Measurements from ENCODE around the gene BTC.
"Not testable (repeated sequence)": the region's sequence is repeated elsewhere in the genome, so short reads cannot be mapped to it uniquely, and the experiment has no call there.

BTC gene

DNA sequence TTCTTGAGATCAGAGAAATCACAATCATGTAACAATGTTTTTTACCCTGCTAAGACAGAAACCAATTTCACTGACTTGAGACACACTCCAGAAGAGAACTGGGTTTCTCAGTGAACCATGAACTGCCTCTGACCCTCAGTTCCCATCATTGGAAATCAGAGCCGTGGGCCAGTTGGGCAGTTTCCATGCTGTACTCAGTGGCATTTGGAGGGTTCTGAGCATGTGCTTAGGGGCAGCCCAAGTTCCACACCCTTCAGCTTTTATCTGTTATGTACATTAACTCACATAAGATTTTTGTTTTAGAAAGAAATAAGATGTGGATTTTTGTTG lies 77.9 kb downstream of the BTC start:
- DNase-seq (ENCODE audit: low read depth): no peak
- H3K4me3 ChIP-seq (replicated peaks; ENCODE audit: low read depth, low read length): no peak overlapping the region
- TF ChIP-seq, protein P1, sequence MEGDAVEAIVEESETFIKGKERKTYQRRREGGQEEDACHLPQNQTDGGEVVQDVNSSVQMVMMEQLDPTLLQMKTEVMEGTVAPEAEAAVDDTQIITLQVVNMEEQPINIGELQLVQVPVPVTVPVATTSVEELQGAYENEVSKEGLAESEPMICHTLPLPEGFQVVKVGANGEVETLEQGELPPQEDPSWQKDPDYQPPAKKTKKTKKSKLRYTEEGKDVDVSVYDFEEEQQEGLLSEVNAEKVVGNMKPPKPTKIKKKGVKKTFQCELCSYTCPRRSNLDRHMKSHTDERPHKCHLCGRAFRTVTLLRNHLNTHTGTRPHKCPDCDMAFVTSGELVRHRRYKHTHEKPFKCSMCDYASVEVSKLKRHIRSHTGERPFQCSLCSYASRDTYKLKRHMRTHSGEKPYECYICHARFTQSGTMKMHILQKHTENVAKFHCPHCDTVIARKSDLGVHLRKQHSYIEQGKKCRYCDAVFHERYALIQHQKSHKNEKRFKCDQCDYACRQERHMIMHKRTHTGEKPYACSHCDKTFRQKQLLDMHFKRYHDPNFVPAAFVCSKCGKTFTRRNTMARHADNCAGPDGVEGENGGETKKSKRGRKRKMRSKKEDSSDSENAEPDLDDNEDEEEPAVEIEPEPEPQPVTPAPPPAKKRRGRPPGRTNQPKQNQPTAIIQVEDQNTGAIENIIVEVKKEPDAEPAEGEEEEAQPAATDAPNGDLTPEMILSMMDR (IDR thresholded peaks at IDR 0.05; ENCODE audit: low read length, missing control alignments): no peak

DNA sequence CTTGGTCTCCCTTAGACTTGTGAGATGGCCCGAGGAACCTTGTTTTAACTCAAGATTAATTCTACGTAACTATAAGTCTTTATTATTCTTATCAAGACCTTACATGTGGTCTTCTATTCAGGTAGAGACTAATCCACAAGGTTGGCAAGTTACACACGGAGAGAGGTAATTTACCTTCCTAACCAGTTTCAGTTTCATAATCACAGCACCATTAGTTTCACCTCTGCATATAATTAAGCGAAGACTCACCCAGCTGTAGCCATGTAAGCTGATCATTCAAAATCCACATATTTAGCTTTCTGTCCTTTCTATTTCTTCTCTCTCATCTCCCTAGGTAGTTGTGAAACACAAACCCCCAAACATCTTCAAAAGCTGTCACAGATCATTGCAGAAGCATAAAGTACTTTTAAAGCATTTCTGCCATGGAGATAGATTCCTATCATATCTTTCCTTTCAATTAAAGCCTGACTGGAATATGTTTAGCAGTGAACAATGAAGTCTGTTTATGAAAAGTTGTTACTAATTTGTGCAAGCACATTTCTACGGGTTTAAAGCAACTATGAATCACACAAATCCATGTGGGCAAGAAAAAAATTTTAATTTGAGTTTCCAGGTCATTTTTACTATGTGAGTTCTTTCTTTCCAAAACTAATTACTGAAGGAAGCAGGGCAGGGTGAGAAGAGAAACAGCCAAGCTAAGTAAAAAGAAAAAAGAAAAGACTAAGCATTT lies 78.5 kb downstream of the BTC start:
- no peak for DNase-seq (ENCODE audit: low read depth)
- H3K4me3 ChIP-seq (replicated peaks; ENCODE audit: low read depth, low read length): no peak overlapping the region
- TF ChIP-seq, protein P1 (IDR thresholded peaks at IDR 0.05; ENCODE audit: low read length, missing control alignments): no peak

DNA sequence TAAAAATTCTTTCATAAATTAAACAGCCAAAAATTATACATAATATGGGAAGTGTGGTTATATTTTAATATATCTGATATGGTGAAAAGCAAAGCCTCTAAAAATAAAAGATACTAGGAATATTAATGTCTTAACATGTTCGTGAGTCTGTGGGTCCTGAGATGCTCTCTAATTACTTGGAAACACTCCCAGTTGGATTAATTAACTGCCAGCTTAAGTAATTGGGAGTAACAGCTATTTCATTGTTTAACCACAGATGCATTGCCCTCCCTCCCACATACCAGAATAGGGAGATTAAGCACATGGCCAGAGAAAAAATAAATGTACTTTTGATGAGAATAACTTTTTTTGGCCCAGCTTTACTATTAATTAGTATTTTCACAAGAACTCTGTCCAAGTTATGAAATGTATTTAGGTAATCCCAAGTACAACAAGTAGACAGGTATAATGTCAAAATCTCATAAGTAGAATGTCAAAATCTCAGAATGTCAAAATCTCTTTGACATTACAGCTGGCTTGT lies 79.7 kb downstream of the BTC start:
- H3K4me3 ChIP-seq (replicated peaks; ENCODE audit: low read depth, low read length): no peak overlapping the region
- TF ChIP-seq, protein P1 (IDR thresholded peaks at IDR 0.05; ENCODE audit: low read length, missing control alignments): no peak
- DNase-seq (ENCODE audit: low read depth): no peak

DNA sequence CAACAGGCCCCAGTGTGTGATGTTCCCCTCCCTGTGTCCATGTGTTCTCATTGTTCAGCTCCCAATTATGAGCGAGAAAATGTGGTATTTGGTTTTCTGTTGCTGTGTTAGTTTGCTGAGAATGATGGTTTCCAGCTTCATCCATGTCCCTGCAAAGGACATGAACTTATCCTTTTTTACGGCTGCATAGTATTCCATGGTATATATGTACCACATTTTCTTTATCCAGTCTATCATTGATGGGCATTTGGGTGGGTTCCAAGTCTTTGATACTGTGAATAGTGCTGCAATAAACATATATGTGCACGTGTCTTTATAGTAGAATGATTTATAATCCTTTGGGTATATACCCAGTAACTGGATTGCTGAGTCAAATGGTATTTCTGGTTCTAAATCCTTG lies 86.2 kb downstream of the BTC start:
- H3K4me3 ChIP-seq (replicated peaks; ENCODE audit: low read depth, low read length); DNase-seq (ENCODE audit: low read depth): not testable (repeated sequence)
